Suprapubic skin (tissue), 4 donors: Measurements from ENCODE around the gene ARPC4. TPM values are rescaled to one million over a fixed set of nuclear protein-coding genes. Genes with fewer than 3 reads are reported as not detected.

ENCODE experiments used
- DNase-seq, 2 donors: peaks; one replicate each; pipeline ENCODE4 v3.0.0-alpha.2; 2019; ENCODE audit warnings: low spot score in 2 of 2
- H3K27ac ChIP-seq: fragments of 200-600 bp; sonication (generic); one replicate; pipeline ENCODE4 v1.5.1; 2019
- H3K27me3 ChIP-seq: fragments of 200-600 bp; sonication (generic); one replicate; pipeline ENCODE4 v1.5.1; 2019
- H3K36me3 ChIP-seq: fragments of 200-600 bp; sonication (generic); one replicate; pipeline ENCODE4 v1.5.1; 2019
- H3K4me1 ChIP-seq: fragments of 200-600 bp; sonication (generic); one replicate; pipeline ENCODE4 v1.5.1; 2019
- H3K4me3 ChIP-seq: fragments of 200-600 bp; sonication (generic); one replicate; pipeline ENCODE4 v1.5.1; 2019; ENCODE audit warnings: mild to moderate bottlenecking
- H3K9me3 ChIP-seq: fragments of 200-600 bp; sonication (generic); one replicate; pipeline ENCODE4 v1.5.1; 2019
- EP300 ChIP-seq: sonication (generic); formaldehyde crosslinking; IDR thresholded peaks from one replicate; pipeline ENCODE4 v1.6.1; 2017; ENCODE audit warnings: antibody characterized with exemption
- POLR2A ChIP-seq, 2 donors: fragments of 450-650 bp; IDR thresholded peaks; one replicate each; pipeline ENCODE4 v1.6.1; 2017; ENCODE audit warnings: antibody characterized with exemption in 2 of 2, mild to moderate bottlenecking in 2 of 2, moderate library complexity in 2 of 2
- POLR2AphosphoS5 ChIP-seq, 3 donors: sonication (generic); formaldehyde crosslinking; IDR thresholded peaks; one replicate each; pipeline ENCODE4 v1.6.1; 2017; ENCODE audit warnings: antibody characterized with exemption in 3 of 3
- WGBS: methylation state at CpG from one replicate; pipeline ENCODE4 v1.1.5; 2018; 5-methylcytosine and 5-hydroxymethylcytosine counted together
- total RNA-seq, 4 donors: library from RNA; depleted of rRNA; stranded (reverse); fragments of >200 nt; gene quantifications; one replicate each; pipeline ENCODE4 v1.1.0, GENCODE V29; 2016
- TF ChIP-seq, protein P1 (sequence below), 2 donors: fragments of 200-600 bp in 1 of 2; fragments of 450-650 bp in 1 of 2; sonication (generic) in 1 of 2; IDR thresholded peaks; one replicate each; pipeline ENCODE4 v1.5.1; 2016 to 2019; ENCODE audit warnings: antibody characterized with exemption in 2 of 2, mild to moderate bottlenecking in 1 of 2, moderate library complexity in 1 of 2

ARPC4 gene
- total RNA-seq, 4 donors from 2014 or later = 107 to 132 (median 124) TPM

DNA sequence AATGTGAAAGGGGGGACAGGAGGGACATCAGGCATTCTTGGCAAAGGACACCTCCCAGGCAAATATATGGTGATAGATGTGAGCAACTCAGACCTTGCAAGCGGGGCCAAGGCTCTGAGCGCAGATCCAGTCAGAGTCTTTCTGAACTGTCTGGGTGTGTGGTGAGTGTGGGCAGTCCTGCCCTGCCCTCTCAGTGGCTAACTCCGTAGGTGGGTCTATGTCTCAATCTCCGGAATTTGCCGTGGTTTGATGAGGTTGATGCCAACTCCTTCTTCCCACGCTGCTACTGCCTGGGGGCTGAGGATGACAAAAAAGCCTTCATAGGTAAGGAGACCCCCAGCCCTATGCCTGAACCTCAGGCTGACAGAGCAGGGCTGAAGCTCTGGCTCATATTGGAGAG, 24.6 kb downstream of the ARPC4 start:
- peaks cover 33% of the 10 kb centered on the region for H3K36me3 ChIP-seq
- H3K4me3 ChIP-seq = no peak overlapping the region
- no peak for TF ChIP-seq POLR2AphosphoS5 (IDR thresholded peaks at IDR 0.05)
- TF ChIP-seq, protein P1, sequence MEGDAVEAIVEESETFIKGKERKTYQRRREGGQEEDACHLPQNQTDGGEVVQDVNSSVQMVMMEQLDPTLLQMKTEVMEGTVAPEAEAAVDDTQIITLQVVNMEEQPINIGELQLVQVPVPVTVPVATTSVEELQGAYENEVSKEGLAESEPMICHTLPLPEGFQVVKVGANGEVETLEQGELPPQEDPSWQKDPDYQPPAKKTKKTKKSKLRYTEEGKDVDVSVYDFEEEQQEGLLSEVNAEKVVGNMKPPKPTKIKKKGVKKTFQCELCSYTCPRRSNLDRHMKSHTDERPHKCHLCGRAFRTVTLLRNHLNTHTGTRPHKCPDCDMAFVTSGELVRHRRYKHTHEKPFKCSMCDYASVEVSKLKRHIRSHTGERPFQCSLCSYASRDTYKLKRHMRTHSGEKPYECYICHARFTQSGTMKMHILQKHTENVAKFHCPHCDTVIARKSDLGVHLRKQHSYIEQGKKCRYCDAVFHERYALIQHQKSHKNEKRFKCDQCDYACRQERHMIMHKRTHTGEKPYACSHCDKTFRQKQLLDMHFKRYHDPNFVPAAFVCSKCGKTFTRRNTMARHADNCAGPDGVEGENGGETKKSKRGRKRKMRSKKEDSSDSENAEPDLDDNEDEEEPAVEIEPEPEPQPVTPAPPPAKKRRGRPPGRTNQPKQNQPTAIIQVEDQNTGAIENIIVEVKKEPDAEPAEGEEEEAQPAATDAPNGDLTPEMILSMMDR (IDR thresholded peaks at IDR 0.05) = no peak
- no peak for TF ChIP-seq EP300
- TF ChIP-seq POLR2A (IDR thresholded peaks at IDR 0.05) = no peak
- 80% methylated on average over 6 of the region's 6 CpGs for WGBS
- no peak overlapping the region for H3K27ac ChIP-seq
- no peak for DNase-seq
- H3K9me3 ChIP-seq = no peaks in the 10 kb centered on the region
- H3K27me3 ChIP-seq = no peaks in the 10 kb centered on the region
- H3K4me1 ChIP-seq = no peaks in the 10 kb centered on the region

DNA sequence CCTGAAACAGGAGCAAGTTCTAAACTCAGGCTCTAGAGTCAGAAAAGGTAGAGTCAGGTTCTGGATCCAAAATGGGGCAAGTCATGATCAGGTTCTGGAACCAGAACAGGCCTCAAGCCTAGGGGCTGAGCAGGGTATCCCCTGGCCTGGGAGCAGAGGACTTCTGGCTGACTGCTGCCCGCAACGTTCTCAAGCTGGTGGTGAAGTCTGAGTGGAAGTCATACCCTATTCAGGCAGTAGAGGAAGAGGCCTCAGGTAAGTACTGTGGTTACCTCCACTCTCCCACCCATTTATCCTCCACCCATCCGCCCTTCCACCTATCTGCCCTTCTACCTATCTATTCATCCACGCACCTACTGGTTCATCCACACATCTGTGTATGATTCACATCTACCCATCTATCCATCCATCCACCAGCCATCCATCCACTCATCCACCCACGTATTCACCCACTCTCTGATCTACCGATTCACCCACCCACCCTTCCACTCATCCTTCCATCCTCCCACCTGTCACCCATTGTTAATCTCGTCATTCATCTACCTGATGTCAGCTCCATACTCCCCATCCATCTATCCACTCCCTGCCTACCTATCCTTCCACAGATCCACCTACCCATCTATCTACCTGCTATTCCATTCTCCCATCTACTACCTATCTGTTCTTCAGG, 25.9 kb downstream of the ARPC4 start:
- H3K36me3 ChIP-seq = peaks cover 24% of the 10 kb centered on the region
- no peak overlapping the region for H3K27ac ChIP-seq
- no peak for TF ChIP-seq POLR2A (IDR thresholded peaks at IDR 0.05)
- no peak for TF ChIP-seq POLR2AphosphoS5 (IDR thresholded peaks at IDR 0.05)
- no peak for TF ChIP-seq EP300
- TF ChIP-seq, protein P1 (IDR thresholded peaks at IDR 0.05) = no peak
- WGBS = 91% methylated on average over 7 of the region's 7 CpGs
- no peaks in the 10 kb centered on the region for H3K4me1 ChIP-seq
- no peaks in the 10 kb centered on the region for H3K9me3 ChIP-seq
- no peak for DNase-seq
- H3K27me3 ChIP-seq = no peaks in the 10 kb centered on the region
- H3K4me3 ChIP-seq = no peak overlapping the region

DNA sequence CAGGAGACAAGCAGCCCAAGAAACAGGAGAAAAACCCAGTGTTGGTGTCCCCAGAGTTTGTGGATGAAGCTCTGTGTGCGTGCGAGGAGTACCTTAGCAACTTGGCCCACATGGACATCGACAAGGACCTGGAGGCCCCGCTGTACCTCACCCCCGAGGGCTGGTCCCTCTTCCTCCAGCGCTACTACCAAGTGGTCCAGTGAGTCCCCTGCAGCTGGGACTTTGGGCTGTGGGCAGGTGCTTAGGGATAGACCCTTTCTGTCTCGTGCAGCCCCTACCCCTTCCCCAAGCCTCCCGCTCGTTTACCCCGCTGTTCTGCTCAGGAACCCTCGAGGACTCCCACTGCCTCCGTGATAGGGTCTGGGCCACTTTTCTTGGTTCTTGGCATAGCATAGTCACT, 27.7 kb downstream of the ARPC4 start:
- no peak for DNase-seq
- Histone ChIP-seq H3K9me3 (no peaks in the 10 kb centered on the region), H3K27ac (no peak overlapping the region), H3K36me3 (peaks cover 13% of the 10 kb centered on the region), H3K4me1 (no peaks in the 10 kb centered on the region), H3K27me3 (no peaks in the 10 kb centered on the region), H3K4me3 (no peak overlapping the region)
- no peak for TF ChIP-seq POLR2AphosphoS5 (IDR thresholded peaks at IDR 0.05)
- TF ChIP-seq, protein P1 (IDR thresholded peaks at IDR 0.05) = no peak
- no peak for TF ChIP-seq POLR2A (IDR thresholded peaks at IDR 0.05)
- no peak for TF ChIP-seq EP300
- WGBS = 92% methylated on average over 8 of the region's 12 CpGs

DNA sequence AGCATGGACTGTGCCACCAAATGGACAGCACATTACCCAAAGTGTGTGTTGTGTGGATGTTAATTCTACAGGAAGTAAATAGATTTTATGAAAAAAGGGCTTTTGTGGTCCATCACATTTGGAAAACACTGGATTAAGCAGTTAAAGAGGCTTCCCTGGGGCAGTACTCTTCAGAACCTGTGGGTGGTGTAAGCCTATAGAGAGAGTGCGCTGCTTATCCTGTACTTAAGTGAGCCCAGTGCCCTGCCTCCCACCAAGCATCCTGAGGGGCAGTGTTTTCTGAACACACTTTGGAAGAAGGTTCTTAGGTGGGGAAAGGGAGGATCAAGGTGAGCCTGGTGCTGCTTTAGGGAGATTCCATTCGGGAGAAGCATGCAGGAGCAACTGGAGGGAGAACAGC, 28.1 kb downstream of the ARPC4 start:
- Histone ChIP-seq H3K27me3 (no peaks in the 10 kb centered on the region), H3K4me1 (no peaks in the 10 kb centered on the region), H3K27ac (no peak overlapping the region), H3K36me3 (peaks cover 12% of the 10 kb centered on the region), H3K9me3 (no peaks in the 10 kb centered on the region), H3K4me3 (no peak overlapping the region)
- 73% methylated on average over 2 of the region's 2 CpGs for WGBS
- no peak for DNase-seq
- TF ChIP-seq POLR2AphosphoS5 (IDR thresholded peaks at IDR 0.05) = no peak
- no peak for TF ChIP-seq POLR2A (IDR thresholded peaks at IDR 0.05)
- TF ChIP-seq, protein P1 (IDR thresholded peaks at IDR 0.05) = no peak
- TF ChIP-seq EP300 = no peak

DNA sequence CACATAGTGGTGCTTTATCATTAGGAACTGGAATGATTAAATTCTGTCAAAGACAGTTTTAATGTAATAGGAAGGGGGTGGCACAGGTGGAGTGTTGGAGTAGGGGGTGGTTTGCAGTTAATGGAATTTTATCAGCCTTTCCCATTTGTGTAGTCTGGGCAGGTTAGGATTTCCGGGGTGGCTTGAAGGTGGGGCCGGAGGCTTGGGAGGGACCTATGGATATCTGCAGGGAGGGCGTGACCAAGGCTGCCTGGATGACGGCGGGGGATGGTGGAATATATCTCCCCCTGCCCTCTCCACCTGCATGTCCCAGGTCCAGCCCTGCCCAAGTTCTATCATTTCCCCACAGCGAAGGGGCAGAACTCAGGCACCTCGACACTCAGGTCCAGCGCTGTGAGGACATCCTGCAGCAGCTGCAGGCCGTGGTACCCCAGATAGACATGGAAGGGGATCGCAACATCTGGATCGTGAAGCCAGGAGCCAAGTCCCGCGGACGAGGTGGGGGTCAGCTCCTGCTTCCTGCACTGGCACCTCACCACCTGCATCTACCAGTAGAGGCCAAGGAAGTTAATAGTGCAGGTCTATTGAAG, 32.7 kb downstream of the ARPC4 start:
- Histone ChIP-seq H3K36me3 (peaks cover 33% of the 10 kb centered on the region), H3K27ac (no peak overlapping the region), H3K9me3 (no peaks in the 10 kb centered on the region), H3K4me3 (no peak overlapping the region), H3K27me3 (no peaks in the 10 kb centered on the region), H3K4me1 (no peaks in the 10 kb centered on the region)
- DNase-seq = no peak
- no peak for TF ChIP-seq EP300
- no peak for TF ChIP-seq POLR2AphosphoS5 (IDR thresholded peaks at IDR 0.05)
- no peak for TF ChIP-seq POLR2A (IDR thresholded peaks at IDR 0.05)
- TF ChIP-seq, protein P1 (IDR thresholded peaks at IDR 0.05) = no peak
- 57% methylated on average over 10 of the region's 14 CpGs for WGBS
